H9 (cell line): ENCODE results near the gene CEP89. TPM values are rescaled to one million over a fixed set of nuclear protein-coding genes. Genes with fewer than 3 reads are reported as not detected.

Experiments used
- DNase-seq: peaks from one replicate; pipeline ENCODE4 v3.0.0-alpha.2; 2017
- H2AFZ ChIP-seq: one replicate; pipeline ENCODE4 v1.6.1; 2013; ENCODE audit warnings: mild to moderate bottlenecking, low read length, control low read depth, moderate library complexity
- H2AK5ac ChIP-seq: 2 replicates; pipeline ENCODE4 v1.6.1; 2013; ENCODE audit warnings: low read length, control low read depth, mixed read lengths; ENCODE audit not compliant: insufficient read length
- H2BK120ac ChIP-seq: one replicate; pipeline ENCODE4 v1.6.1; 2013; ENCODE audit warnings: low read depth, mild to moderate bottlenecking, low read length, control low read depth, inconsistent platforms; ENCODE audit not compliant: poor library complexity, severe bottlenecking
- H2BK12ac ChIP-seq: 2 replicates; pipeline ENCODE4 v1.6.1; 2013; ENCODE audit warnings: low read length, control low read depth, mixed read lengths, low read depth; ENCODE audit not compliant: insufficient read length
- H2BK15ac ChIP-seq: 2 replicates; pipeline ENCODE4 v1.6.1; 2013; ENCODE audit warnings: low read depth, low read length, control low read depth
- H2BK20ac ChIP-seq: one replicate; pipeline ENCODE4 v1.6.1; 2013; ENCODE audit warnings: low read depth, mild to moderate bottlenecking, low read length, control low read depth, inconsistent platforms; ENCODE audit not compliant: poor library complexity, severe bottlenecking
- H2BK5ac ChIP-seq: 2 replicates; pipeline ENCODE4 v1.6.1; 2013; ENCODE audit warnings: low read length, control low read depth, mixed read lengths; ENCODE audit not compliant: insufficient read length
- H3K14ac ChIP-seq: 2 replicates; pipeline ENCODE4 v1.6.1; 2013; ENCODE audit warnings: low read length, control low read depth; ENCODE audit not compliant: insufficient read depth
- H3K18ac ChIP-seq: 2 replicates; pipeline ENCODE4 v1.6.1; 2013; ENCODE audit warnings: low read depth, mild to moderate bottlenecking, mixed read lengths, low read length, control low read depth; ENCODE audit not compliant: insufficient read length
- H3K23ac ChIP-seq: 2 replicates; pipeline ENCODE4 v1.6.1; 2013; ENCODE audit warnings: low read length, control low read depth, mixed read lengths, low read depth; ENCODE audit not compliant: insufficient read length
- H3K23me2 ChIP-seq: 2 replicates; pipeline ENCODE4 v1.6.1; 2013; ENCODE audit warnings: low read depth, mild to moderate bottlenecking, mixed read lengths, low read length, control low read depth; ENCODE audit not compliant: insufficient read length, poor library complexity, severe bottlenecking
- H3K27ac ChIP-seq: 2 replicates; pipeline ENCODE4 v1.5.1; 2013; ENCODE audit warnings: low read length, control low read depth, mixed read lengths, low read depth; ENCODE audit not compliant: insufficient read length
- H3K27me3 ChIP-seq: 2 replicates; pipeline ENCODE4 v1.6.1; 2013; ENCODE audit warnings: low read length, control low read depth, inconsistent platforms; ENCODE audit not compliant: insufficient read depth
- H3K4ac ChIP-seq: 2 replicates; pipeline ENCODE4 v1.6.1; 2013; ENCODE audit warnings: low read depth, mild to moderate bottlenecking, control low read depth, inconsistent platforms, low read length, moderate library complexity
- H3K4me1 ChIP-seq: 2 replicates; pipeline ENCODE4 v1.6.1; 2013; ENCODE audit warnings: low read length, control low read depth, inconsistent platforms; ENCODE audit not compliant: insufficient read depth
- H3K4me2 ChIP-seq: 2 replicates; pipeline ENCODE4 v1.6.1; 2013; ENCODE audit warnings: low read length, control low read depth, mixed read lengths; ENCODE audit not compliant: insufficient read length, insufficient read depth
- H3K56ac ChIP-seq: 2 replicates; pipeline ENCODE4 v1.6.1; 2013; ENCODE audit warnings: low read depth, mild to moderate bottlenecking, mixed read lengths, low read length, control low read depth; ENCODE audit not compliant: insufficient read length
- H3K79me1 ChIP-seq: 2 replicates; pipeline ENCODE4 v1.6.1; 2013; ENCODE audit warnings: low read depth, mild to moderate bottlenecking, moderate library complexity, low read length, control low read depth, inconsistent platforms; ENCODE audit not compliant: insufficient read depth, poor library complexity, severe bottlenecking
- H3K79me2 ChIP-seq: 2 replicates; pipeline ENCODE4 v1.6.1; 2013; ENCODE audit warnings: low read length, control low read depth, inconsistent platforms; ENCODE audit not compliant: insufficient read depth
- H3K9ac ChIP-seq: 2 replicates; pipeline ENCODE4 v1.6.1; 2013; ENCODE audit warnings: low read length, control low read depth, mixed read lengths; ENCODE audit not compliant: insufficient read length; ENCODE audit errors: extremely low read depth
- H3K9me3 ChIP-seq: one replicate; pipeline ENCODE4 v1.6.1; 2013; ENCODE audit warnings: low read depth, low read length, inconsistent platforms; ENCODE audit not compliant: control insufficient read depth
- H3T11ph ChIP-seq: one replicate; pipeline ENCODE4 v1.6.1; 2013; ENCODE audit warnings: mild to moderate bottlenecking, low read length, control low read depth, inconsistent platforms
- H4K20me1 ChIP-seq: one replicate; pipeline ENCODE4 v1.6.1; 2013; ENCODE audit not compliant: control insufficient read depth, insufficient read length, insufficient read depth
- H4K5ac ChIP-seq: 2 replicates; pipeline ENCODE4 v1.6.1; 2013; ENCODE audit warnings: low read depth, mild to moderate bottlenecking, mixed read lengths, low read length, control low read depth; ENCODE audit not compliant: insufficient read length
- H4K8ac ChIP-seq: replicated peaks from 2 replicates; pipeline ENCODE4 v1.6.1; 2013; ENCODE audit warnings: low read length, control low read depth, mixed read lengths, low read depth; ENCODE audit not compliant: insufficient read length
- H4K91ac ChIP-seq: 2 replicates; pipeline ENCODE4 v1.6.1; 2013; ENCODE audit warnings: low read depth, mild to moderate bottlenecking, moderate library complexity, mixed read lengths, low read length, control low read depth; ENCODE audit not compliant: insufficient read length
- H3K27ac Mint-ChIP-seq, 3 experiments: 2 replicates in 2 of 3; 3 replicates in 1 of 3; pipeline ENCODE4 v1.8.0; 2020 to 2021; ENCODE audit warnings: mixed read lengths in 3 of 3, mild to moderate bottlenecking in 1 of 3, moderate library complexity in 1 of 3
- H3K27me3 Mint-ChIP-seq: 2 replicates; pipeline ENCODE4 v1.8.0; 2021; ENCODE audit warnings: low read depth, mild to moderate bottlenecking, moderate library complexity, mixed read lengths
- H3K36me3 Mint-ChIP-seq, 3 experiments: 2 replicates in 2 of 3; 3 replicates in 1 of 3; pipeline ENCODE4 v1.8.0; 2020 to 2021; ENCODE audit warnings: low read depth in 3 of 3, mixed read lengths in 3 of 3; ENCODE audit not compliant: insufficient read depth in 1 of 3
- H3K4me1 Mint-ChIP-seq, 2 experiments: 2 replicates each; pipeline ENCODE4 v1.8.0; 2020; ENCODE audit warnings: mixed read lengths in 2 of 2
- H3K4me3 Mint-ChIP-seq, 2 experiments: 2 replicates in 1 of 2; 3 replicates in 1 of 2; pipeline ENCODE4 v1.8.0; 2020 to 2021; ENCODE audit warnings: mild to moderate bottlenecking in 2 of 2, mixed read lengths in 2 of 2, moderate library complexity in 1 of 2
- H3K9me3 Mint-ChIP-seq, 2 experiments: 2 replicates in 1 of 2; 3 replicates in 1 of 2; pipeline ENCODE4 v1.8.0; 2020; ENCODE audit warnings: mild to moderate bottlenecking in 2 of 2, mixed read lengths in 2 of 2, moderate library complexity in 1 of 2
- WGBS: extraction: QIAGEN DNeasy Blood & Tissue Kit; methylation state at CpG from one replicate; pipeline ENCODE4 v1.1.7; 2013; ENCODE audit warnings: missing lambda C conversion rate, low lambda C conversion rate, mixed read lengths; ENCODE audit not compliant: insufficient read length; ENCODE audit errors: extremely low coverage; 5-methylcytosine and 5-hydroxymethylcytosine counted together
- total RNA-seq: library from RNA; stranded (reverse); gene quantifications from 2 replicates; pipeline ENCODE4 v1.2.1, GENCODE V29; 2021
- TF ChIP-seq, protein P1 (sequence below): fragments of 200-600 bp; sonication (generic); conservative IDR thresholded peaks from 3 replicates; pipeline ENCODE4 v1.8.0; 2021; ENCODE audit warnings: antibody characterized with exemption, mild to moderate bottlenecking

The CEP89 gene
- total RNA-seq, 1 experiment from 2014 or later = 22.1 TPM

DNA sequence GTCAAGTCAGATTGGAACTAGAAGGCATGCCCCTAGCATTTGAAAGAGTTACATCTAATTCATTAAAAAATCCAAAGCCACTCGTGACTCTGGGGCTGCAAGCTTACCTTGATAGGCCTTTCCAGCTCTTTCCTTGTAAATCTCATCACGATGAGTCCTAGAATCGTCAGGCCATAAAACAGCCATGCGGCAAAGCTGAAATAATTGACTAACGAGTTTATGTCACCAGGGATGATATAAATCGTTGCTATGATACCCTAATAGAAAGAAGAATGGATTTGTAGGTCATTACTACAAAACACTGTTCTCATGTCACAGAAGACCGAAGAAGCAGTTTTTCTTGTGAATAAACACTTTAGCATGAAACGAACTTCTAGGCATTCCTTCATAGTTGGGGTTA lies 129.7 kb downstream of the CEP89 start:
- H2BK20ac ChIP-seq = no peak overlapping the region
- WGBS = no CpG with 5 or more reads among the region's 8 CpGs
- H3K4me3 Mint-ChIP-seq = no peak overlapping the region

More for the DNA sequence above, 129.7 kb downstream of the CEP89 start:
- no peak overlapping the region for H3K9ac ChIP-seq
- H3K27me3 ChIP-seq = no peaks in the 10 kb centered on the region
- H3K4me2 ChIP-seq = no peak overlapping the region
- no peak overlapping the region for H3K23ac ChIP-seq
- H3K56ac ChIP-seq = no peak overlapping the region
- no peak overlapping the region for H3K27ac ChIP-seq
- no peaks in the 10 kb centered on the region for H3K9me3 ChIP-seq
- H3K18ac ChIP-seq = no peak overlapping the region
- H2BK12ac ChIP-seq = no peak overlapping the region
- peaks cover 32 to 36% of the 10 kb centered on the region in 2 experiments for H3K9me3 Mint-ChIP-seq
- H4K5ac ChIP-seq = no peak overlapping the region
- H4K20me1 ChIP-seq = no peaks in the 10 kb centered on the region
- H3K27me3 Mint-ChIP-seq = peaks cover 7% of the 10 kb centered on the region
- no peak overlapping the region for H2BK120ac ChIP-seq
- no peaks in the 10 kb centered on the region for H3K79me1 ChIP-seq
- H3K4ac ChIP-seq = no peak overlapping the region
- no peak overlapping the region for H2BK15ac ChIP-seq
- no peak for DNase-seq
- no peak overlapping the region for H2AK5ac ChIP-seq
- no peak overlapping the region for H4K8ac ChIP-seq
- H3K36me3 Mint-ChIP-seq = peaks cover 8 to 11% (median 10%) of the 10 kb centered on the region in 3 experiments; a peak in 6 of 7 replicates
- TF ChIP-seq, protein P1, sequence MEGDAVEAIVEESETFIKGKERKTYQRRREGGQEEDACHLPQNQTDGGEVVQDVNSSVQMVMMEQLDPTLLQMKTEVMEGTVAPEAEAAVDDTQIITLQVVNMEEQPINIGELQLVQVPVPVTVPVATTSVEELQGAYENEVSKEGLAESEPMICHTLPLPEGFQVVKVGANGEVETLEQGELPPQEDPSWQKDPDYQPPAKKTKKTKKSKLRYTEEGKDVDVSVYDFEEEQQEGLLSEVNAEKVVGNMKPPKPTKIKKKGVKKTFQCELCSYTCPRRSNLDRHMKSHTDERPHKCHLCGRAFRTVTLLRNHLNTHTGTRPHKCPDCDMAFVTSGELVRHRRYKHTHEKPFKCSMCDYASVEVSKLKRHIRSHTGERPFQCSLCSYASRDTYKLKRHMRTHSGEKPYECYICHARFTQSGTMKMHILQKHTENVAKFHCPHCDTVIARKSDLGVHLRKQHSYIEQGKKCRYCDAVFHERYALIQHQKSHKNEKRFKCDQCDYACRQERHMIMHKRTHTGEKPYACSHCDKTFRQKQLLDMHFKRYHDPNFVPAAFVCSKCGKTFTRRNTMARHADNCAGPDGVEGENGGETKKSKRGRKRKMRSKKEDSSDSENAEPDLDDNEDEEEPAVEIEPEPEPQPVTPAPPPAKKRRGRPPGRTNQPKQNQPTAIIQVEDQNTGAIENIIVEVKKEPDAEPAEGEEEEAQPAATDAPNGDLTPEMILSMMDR = no peak
- H2BK5ac ChIP-seq = no peak overlapping the region
- H4K91ac ChIP-seq = no peak overlapping the region
- H3K4me1 Mint-ChIP-seq = no peaks in the 10 kb centered on the region
- H2AFZ ChIP-seq = no peak overlapping the region
- H3K14ac ChIP-seq = no peak overlapping the region
- H3K27ac Mint-ChIP-seq = no peak overlapping the region
- no peaks in the 10 kb centered on the region for H3K23me2 ChIP-seq
- no peaks in the 10 kb centered on the region for H3K79me2 ChIP-seq
- no peaks in the 10 kb centered on the region for H3K4me1 ChIP-seq
- no peak overlapping the region for H3T11ph ChIP-seq
